ENCODE results near the gene CPEB3. TPM values are rescaled to one million over a fixed set of nuclear protein-coding genes. Genes with fewer than 3 reads are reported as not detected.

Gene CPEB3
- total RNA-seq, 4 donors from 2014 or later = 2.8 to 6.3 (median 6.2) TPM

DNA sequence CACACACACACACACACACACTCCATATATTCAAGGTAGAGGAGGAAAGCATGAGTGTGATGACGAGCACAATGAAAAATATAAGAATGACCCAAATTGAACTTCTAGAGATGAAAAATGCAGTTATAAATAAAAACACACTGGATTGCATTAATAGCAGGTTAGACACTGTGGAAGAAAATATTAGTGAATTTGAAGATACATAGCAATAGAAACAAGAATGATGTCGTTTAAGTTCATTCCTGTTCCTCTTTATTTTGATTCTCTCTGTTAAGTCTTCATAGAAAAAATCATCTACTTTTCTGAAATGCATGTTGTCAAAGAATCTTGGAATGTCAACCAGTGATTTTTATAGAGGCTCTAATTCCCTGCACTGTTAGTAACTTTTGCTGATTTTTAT lies 288.9 kb downstream of the CPEB3 start:
- ATAC-seq (ENCODE audit: low FRiP score) (no peak), DNase-seq (ENCODE audit: low spot score) (no peak)
- TF ChIP-seq, protein P1, sequence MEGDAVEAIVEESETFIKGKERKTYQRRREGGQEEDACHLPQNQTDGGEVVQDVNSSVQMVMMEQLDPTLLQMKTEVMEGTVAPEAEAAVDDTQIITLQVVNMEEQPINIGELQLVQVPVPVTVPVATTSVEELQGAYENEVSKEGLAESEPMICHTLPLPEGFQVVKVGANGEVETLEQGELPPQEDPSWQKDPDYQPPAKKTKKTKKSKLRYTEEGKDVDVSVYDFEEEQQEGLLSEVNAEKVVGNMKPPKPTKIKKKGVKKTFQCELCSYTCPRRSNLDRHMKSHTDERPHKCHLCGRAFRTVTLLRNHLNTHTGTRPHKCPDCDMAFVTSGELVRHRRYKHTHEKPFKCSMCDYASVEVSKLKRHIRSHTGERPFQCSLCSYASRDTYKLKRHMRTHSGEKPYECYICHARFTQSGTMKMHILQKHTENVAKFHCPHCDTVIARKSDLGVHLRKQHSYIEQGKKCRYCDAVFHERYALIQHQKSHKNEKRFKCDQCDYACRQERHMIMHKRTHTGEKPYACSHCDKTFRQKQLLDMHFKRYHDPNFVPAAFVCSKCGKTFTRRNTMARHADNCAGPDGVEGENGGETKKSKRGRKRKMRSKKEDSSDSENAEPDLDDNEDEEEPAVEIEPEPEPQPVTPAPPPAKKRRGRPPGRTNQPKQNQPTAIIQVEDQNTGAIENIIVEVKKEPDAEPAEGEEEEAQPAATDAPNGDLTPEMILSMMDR (IDR thresholded peaks at IDR 0.05) = no peak

DNA sequence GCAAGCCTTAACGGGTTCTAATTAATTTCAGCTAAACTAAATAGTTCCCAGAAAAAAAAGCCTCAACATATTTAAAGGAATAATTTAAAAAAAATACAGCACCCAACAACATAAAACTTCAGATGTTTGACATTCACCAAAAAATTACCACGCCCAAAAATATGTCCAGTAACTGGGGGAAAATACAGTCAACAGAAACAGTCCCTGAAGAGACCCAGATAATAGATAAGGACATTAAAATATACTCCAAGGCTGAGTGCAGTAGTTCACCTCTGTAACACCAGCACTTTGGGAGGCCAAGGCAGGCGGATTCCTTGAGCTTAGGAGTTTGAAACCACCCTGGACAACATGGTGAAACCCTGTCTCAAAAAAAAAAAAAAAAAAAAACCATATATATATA lies 289.3 kb downstream of the CPEB3 start:
- TF ChIP-seq, protein P1 (IDR thresholded peaks at IDR 0.05) = no peak
- ATAC-seq (ENCODE audit: low FRiP score) = no peak
- no peak for DNase-seq (ENCODE audit: low spot score)

Small RNAs within 50 kb of the gene (small RNA-seq; reads per million reads assigned to genes)
- not detected for gene RF00019
- gene RF00402 = not detected
- not detected for gene RF00622
- not detected for gene RNY3P12

Other genes with a start within 250 kb of the CPEB3 start
- 10 to 100 TPM; 18.6 to 30.0 (median 26.5) TPM for gene MARCHF5, start 89 bp upstream of the CPEB3 start, total RNA-seq